ENCODE data around the gene HSD11B1L.
A peak's percentile ranks its signal among the peaks of the same experiment; 100 is the strongest.

Gene HSD11B1L, protein sequence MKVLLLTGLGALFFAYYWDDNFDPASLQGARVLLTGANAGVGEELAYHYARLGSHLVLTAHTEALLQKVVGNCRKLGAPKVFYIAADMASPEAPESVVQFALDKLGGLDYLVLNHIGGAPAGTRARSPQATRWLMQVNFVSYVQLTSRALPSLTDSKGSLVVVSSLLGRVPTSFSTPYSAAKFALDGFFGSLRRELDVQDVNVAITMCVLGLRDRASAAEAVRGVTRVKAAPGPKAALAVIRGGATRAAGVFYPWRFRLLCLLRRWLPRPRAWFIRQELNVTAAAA

DNA sequence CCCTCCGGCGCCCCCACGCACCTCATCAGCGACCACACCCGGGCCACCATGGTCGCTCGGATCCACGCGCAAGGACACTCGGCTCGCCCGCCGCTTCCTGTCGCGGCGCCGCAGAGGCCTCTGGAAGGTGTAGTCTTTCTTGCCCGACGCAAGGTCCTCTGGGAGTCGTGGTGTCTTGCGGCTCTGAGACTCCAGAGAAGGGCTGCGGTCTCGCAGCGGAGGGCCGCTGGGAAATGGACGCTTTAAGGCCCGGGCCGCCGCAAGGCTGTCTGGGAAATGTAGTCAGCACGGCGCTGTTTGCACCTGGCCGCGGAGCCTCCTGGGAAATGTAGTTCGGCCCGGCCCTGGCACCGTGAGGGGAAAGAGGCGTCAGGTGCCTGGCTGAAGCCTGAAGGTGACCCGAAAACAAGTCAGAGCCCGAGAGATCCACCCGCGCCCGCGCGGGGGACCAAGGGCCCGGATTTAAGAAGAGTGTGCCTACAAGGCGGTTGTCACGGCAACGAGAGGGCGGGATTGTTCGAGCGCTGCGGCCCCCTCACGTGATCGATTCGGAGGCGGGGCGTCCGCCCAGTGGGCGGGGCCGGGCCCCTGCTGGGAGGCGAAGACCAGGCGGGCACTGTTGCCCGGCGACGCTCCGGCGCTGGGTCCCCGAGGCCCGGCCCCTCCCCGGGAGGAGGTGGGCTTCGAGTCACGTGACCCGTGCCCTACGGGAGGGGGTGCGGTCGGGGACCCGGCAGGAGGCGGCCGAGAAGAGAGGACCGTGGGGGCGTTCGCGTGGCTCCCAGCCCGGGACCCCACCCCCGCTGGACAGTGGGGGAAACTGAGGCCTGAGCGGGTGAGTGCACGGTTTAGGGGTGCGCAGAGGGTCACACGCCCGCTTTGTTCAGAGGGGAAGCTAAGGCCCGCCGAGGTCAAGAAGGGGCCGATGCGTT, at the start of gene HSD11B1L, which contains the start of gene MICOS13:
Gene HSD11B1L (plus strand): TSS at position 591 of the 932 bp plus-strand sequence. CDS start 3,806 bp downstream, outside the sequence.
Gene MICOS13 (minus strand): TSS at position 80 of the 932 bp plus-strand sequence. CDS start 30 bp downstream, at position 50.
- H3K9ac ChIP-seq (ENCODE audit: low read depth, low read length): peak within 1 kb of the TSS; percentile 91
- H3K4me1 ChIP-seq (ENCODE audit: insufficient read depth, low read length): no peaks in the 10 kb centered on the region
- no peaks in the 10 kb centered on the region for H3K9me3 ChIP-seq (ENCODE audit: control insufficient read depth, insufficient read depth, low read length)
- no peaks in the 10 kb centered on the region for H3K36me3 ChIP-seq (ENCODE audit: insufficient read depth, low read length)

DNA sequence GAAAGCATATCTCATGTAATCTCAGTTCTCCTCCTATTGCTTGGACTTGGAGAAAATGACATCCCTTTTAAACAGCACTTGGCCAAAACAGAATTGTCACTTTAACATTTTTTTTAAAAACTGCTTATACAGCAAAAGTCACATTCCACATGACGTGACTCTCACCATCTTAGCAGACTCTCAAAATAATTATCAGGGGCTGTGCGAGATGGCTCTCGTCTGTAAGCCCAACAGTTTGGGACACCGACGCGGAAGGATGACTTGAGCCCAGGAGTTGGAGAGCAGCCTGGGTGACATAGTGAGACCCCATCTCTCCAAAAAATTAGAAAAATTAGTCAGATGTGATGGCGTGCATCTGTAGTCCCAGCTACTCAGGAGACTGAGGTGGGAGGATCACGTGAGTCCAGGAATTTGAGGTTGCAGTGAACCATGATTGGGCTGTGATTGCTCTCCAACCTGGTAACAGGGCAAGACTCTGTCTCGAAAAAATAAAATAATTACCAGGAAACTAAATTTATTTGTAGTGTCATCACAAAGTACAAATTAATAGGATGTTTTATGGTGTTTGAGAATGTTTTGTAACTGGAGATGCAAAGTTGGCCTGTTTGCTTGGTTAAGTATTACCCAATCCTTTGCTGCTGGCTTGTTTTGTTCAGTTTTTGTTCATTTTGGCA, 49.1 kb upstream of the HSD11B1L start:
- peaks cover 11% of the 10 kb centered on the region for H3K36me3 ChIP-seq (ENCODE audit: insufficient read depth, low read length)
- H3K9ac ChIP-seq (ENCODE audit: low read depth, low read length): no peak overlapping the region
- no peaks in the 10 kb centered on the region for H3K9me3 ChIP-seq (ENCODE audit: control insufficient read depth, insufficient read depth, low read length)
- peaks cover 8% of the 10 kb centered on the region for H3K4me1 ChIP-seq (ENCODE audit: insufficient read depth, low read length)

DNA sequence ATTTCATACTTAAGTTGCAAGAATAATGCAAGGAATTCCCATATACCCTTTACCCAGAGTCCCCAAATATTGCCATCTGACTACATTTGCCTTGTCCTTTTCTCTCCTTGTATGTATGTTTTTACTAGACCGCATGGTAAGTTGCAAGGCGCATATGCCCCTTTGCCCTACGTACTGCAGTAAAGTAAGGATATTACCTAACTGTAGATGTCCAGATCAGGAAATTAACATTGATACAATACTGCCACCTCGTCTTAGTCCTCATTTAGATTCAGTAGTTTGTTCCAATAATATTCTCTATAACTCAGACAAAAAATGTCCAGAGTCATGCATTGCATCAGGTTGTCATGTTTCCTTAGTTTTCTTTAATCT, 48.6 kb upstream of the HSD11B1L start:
- Histone ChIP-seq H3K9me3 (ENCODE audit: control insufficient read depth, insufficient read depth, low read length) (no peaks in the 10 kb centered on the region), H3K36me3 (ENCODE audit: insufficient read depth, low read length) (peaks cover 7% of the 10 kb centered on the region), H3K9ac (ENCODE audit: low read depth, low read length) (no peak overlapping the region), H3K4me1 (ENCODE audit: insufficient read depth, low read length) (peaks cover 5% of the 10 kb centered on the region)

DNA sequence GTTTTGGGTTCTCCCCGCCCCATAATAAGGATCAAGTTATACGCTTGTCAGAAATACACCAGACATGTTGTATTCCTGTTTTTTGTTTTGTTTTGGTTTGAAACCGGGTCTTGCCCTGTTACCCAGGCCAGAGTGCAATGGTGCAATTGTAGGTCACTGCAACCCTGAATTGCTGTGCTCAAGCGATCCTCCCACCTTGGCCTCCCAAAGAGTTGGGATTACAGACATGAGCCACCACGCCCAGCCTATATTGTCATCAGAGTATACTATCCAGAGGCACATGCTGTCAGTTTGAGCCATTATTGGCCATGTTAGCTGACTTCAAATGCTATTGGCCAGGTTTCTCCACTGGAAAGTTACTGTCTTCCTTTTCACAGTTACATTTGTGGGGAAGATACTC, 48.2 kb upstream of the HSD11B1L start:
- Histone ChIP-seq H3K9me3 (ENCODE audit: control insufficient read depth, insufficient read depth, low read length) (no peaks in the 10 kb centered on the region), H3K36me3 (ENCODE audit: insufficient read depth, low read length) (peaks cover 2% of the 10 kb centered on the region), H3K4me1 (ENCODE audit: insufficient read depth, low read length) (peaks cover under 1% of the 10 kb centered on the region; the same call in 1 of the 2 replicates)

DNA sequence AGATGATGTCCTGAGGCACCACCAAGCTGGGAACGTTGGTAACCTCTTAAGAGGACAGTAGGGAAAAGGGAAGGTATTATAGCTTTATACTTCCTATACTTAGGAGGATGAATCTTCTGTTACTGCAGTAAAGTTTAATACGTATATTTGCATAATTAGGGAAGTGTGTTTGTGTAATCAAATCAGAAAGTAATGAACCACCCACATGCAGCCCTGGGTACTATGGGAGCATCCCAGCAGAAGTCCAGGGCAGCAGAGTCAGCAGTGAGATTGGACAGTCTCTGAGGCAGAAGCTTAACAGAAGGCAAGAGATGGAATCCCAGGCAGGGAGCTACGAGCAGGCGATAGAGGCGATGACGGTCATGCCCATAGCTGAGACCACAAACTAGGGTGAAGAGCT, 45.4 kb upstream of the HSD11B1L start:
- Histone ChIP-seq H3K36me3 (ENCODE audit: insufficient read depth, low read length) (no peaks in the 10 kb centered on the region; the same call in 1 of the 2 replicates), H3K4me1 (ENCODE audit: insufficient read depth, low read length) (no peaks in the 10 kb centered on the region), H3K9ac (ENCODE audit: low read depth, low read length) (no peak overlapping the region), H3K9me3 (ENCODE audit: control insufficient read depth, insufficient read depth, low read length) (no peaks in the 10 kb centered on the region)

More for the DNA sequence above, 48.2 kb upstream of the HSD11B1L start:
- no peak overlapping the region for H3K9ac ChIP-seq (ENCODE audit: low read depth, low read length)

DNA sequence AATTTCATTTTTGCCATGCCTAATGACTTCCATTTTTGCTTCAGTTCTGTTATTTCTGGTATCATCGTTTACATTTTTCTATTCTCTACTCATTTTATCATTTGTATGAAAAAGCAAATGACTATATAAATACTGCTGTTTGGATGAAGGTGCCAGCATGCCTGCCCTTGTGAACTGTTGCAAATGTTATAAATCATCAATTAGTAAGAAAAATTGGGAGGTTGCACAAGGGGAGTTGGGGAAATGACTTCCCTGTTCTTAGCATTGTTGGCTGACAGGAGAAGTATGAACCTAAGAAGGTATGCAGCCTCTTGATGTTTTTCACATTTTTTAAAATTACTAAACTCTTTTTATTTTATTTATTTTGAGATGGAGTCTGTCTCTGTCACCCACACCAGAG, 42.9 kb upstream of the HSD11B1L start:
- H3K9ac ChIP-seq (ENCODE audit: low read depth, low read length): no peak overlapping the region
- H3K9me3 ChIP-seq (ENCODE audit: control insufficient read depth, insufficient read depth, low read length): no peaks in the 10 kb centered on the region
- H3K4me1 ChIP-seq (ENCODE audit: insufficient read depth, low read length): no peaks in the 10 kb centered on the region
- peaks cover 9% of the 10 kb centered on the region for H3K36me3 ChIP-seq (ENCODE audit: insufficient read depth, low read length)

DNA sequence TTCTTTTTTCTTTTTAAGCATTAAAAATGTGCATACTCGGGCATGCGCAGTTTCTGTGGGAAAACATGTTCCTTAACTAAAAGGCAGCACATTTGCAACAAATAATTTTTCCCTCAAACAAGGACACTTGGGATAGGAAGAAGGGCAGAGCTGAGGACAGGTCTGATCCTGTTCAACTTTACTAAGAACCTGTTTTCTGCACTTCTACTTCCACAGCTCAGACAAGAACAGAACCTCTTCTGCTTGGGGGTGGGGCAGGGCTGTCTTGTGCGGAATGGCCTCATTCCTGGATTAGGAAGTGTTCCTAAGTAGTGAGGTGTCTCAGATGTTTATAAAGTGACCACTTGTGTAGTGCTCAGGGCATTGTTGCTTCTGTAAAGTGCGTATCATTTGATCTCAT, 39.7 kb upstream of the HSD11B1L start:
- no peaks in the 10 kb centered on the region for H3K4me1 ChIP-seq (ENCODE audit: insufficient read depth, low read length)
- H3K36me3 ChIP-seq (ENCODE audit: insufficient read depth, low read length): peaks cover 19% of the 10 kb centered on the region
- H3K9ac ChIP-seq (ENCODE audit: low read depth, low read length): no peak overlapping the region
- no peaks in the 10 kb centered on the region for H3K9me3 ChIP-seq (ENCODE audit: control insufficient read depth, insufficient read depth, low read length)

DNA sequence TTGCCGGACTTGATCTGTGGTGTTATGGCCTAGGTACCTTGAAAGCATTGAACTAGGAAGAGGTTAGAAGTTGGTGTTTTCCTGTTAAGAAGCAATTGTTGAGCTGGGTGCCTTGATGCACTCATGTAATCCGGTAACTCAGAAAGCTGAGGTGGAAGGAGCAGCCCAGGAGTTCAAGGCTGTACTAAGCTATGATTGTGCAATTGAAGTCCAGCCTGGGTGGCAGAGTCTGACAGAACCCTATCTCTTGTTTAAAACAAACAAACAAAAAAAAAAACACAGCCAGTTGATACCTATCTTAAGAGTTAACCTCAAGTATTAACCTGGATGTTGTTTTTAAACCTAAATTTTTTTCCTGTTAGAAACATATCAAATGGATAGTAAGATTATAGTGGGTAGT, 38.6 kb upstream of the HSD11B1L start:
- H3K36me3 ChIP-seq (ENCODE audit: insufficient read depth, low read length): peaks cover 26% of the 10 kb centered on the region
- H3K9ac ChIP-seq (ENCODE audit: low read depth, low read length): no peak overlapping the region
- no peaks in the 10 kb centered on the region for H3K4me1 ChIP-seq (ENCODE audit: insufficient read depth, low read length)
- no peaks in the 10 kb centered on the region for H3K9me3 ChIP-seq (ENCODE audit: control insufficient read depth, insufficient read depth, low read length)

DNA sequence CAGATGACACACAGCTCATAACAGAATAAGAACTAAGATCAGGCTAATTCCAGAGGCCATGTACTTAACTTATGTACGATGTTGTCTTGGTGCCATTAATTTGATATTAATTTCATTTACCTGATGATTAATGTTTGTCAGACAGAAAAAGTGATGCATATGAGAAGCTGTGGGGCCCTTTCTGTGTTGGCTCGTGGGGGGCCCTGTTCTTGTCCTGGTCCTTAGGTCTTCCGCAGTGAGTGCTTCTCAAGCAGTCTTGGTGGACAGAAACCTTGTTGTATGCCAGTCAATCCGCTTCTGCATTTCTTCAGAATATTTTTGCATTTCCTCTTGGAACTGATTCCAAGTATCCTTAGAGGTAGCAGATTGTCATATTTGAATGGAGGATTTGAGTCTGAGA, 37.8 kb upstream of the HSD11B1L start:
- H3K9me3 ChIP-seq (ENCODE audit: control insufficient read depth, insufficient read depth, low read length): no peaks in the 10 kb centered on the region
- peaks cover 31% of the 10 kb centered on the region for H3K36me3 ChIP-seq (ENCODE audit: insufficient read depth, low read length)
- no peak overlapping the region for H3K9ac ChIP-seq (ENCODE audit: low read depth, low read length)
- no peaks in the 10 kb centered on the region for H3K4me1 ChIP-seq (ENCODE audit: insufficient read depth, low read length)

DNA sequence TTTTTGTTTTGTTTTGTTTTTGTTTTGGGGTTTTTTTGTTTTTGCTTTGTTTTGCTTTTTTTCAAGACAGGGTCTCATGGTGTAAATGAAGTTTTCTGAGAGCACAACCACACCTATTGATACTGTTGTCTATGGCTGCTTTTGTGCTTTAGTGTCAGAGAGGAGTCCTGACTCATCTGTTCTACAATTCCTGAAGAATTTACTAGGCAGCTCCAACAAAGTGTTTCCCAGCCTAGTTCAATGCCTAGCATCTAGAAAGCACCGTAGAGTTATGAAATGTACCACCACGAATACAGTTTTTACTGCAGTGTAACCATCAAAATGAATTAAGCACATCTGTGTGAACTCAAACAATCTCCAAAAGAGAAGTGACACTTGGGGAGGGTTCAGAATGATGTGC, 36.8 kb upstream of the HSD11B1L start:
- H3K9ac ChIP-seq (ENCODE audit: low read depth, low read length): no peak overlapping the region
- peaks cover 36% of the 10 kb centered on the region for H3K36me3 ChIP-seq (ENCODE audit: insufficient read depth, low read length)
- no peaks in the 10 kb centered on the region for H3K4me1 ChIP-seq (ENCODE audit: insufficient read depth, low read length)
- H3K9me3 ChIP-seq (ENCODE audit: control insufficient read depth, insufficient read depth, low read length): no peaks in the 10 kb centered on the region

DNA sequence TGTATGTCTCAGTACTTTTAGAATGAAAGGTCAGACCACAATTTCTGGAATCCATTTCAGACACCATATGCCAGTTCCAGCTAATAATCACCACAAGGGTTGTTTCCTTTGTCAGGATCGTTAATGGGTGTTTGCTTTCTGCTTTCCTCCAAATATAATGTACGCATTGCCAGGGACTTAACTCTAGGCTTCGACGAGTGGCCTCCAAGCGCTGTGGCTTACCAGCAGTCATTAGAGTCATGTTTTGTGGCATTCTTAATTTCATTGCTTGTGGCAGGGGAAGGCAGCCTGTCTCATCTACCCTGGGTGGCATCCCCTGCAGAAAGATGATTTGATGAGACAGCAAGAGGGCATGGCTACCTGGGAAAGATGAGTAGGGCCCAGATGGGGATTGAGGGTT, 35.4 kb upstream of the HSD11B1L start:
- H3K9me3 ChIP-seq (ENCODE audit: control insufficient read depth, insufficient read depth, low read length): no peaks in the 10 kb centered on the region
- no peaks in the 10 kb centered on the region for H3K4me1 ChIP-seq (ENCODE audit: insufficient read depth, low read length)
- H3K36me3 ChIP-seq (ENCODE audit: insufficient read depth, low read length): peaks cover 43% of the 10 kb centered on the region
- H3K9ac ChIP-seq (ENCODE audit: low read depth, low read length): no peak overlapping the region

DNA sequence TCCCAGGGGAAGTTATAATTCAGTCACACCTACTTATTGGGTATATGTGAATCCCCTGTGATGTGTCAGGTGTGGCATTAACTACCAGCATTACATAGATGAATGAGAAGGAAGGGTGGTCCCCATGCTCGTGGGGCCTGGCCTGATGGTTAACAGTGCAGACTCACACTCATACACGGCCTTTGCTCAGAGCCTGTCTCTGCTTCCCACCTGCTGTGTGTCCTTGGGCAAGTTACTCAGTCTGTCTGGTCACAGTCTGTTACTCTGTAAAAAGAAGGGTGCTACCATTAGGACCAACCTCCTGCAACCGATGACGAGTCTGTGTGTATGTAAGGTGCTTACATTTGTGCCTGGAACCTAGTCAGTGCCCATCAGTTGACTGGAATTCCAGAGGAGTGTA, 34.1 kb upstream of the HSD11B1L start:
- H3K9me3 ChIP-seq (ENCODE audit: control insufficient read depth, insufficient read depth, low read length): no peaks in the 10 kb centered on the region
- no peak overlapping the region for H3K9ac ChIP-seq (ENCODE audit: low read depth, low read length)
- H3K36me3 ChIP-seq (ENCODE audit: insufficient read depth, low read length): peaks cover 46% of the 10 kb centered on the region
- H3K4me1 ChIP-seq (ENCODE audit: insufficient read depth, low read length): no peaks in the 10 kb centered on the region

DNA sequence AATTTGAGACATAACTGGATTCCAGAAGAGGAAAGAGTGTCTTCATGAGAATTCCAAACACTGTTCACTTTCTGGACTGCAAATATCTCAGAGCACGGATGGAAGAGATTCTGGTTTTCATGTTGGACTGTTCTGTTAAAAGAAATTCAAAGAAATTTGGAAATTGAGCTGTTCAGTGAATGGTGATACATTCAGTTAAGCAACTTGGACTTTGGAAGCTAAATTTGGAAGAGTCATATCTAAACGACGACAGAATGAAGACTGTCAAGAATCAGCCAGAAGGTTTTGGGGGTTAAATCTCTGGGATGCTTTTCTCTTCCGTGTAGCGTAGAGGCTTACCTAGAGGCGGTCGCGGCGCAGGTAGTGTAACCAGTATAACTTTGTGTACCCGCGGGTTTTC, 32.4 kb upstream of the HSD11B1L start:
- Histone ChIP-seq H3K36me3 (ENCODE audit: insufficient read depth, low read length) (peaks cover 57% of the 10 kb centered on the region), H3K4me1 (ENCODE audit: insufficient read depth, low read length) (no peaks in the 10 kb centered on the region), H3K9me3 (ENCODE audit: control insufficient read depth, insufficient read depth, low read length) (no peaks in the 10 kb centered on the region), H3K9ac (ENCODE audit: low read depth, low read length) (no peak overlapping the region)

DNA sequence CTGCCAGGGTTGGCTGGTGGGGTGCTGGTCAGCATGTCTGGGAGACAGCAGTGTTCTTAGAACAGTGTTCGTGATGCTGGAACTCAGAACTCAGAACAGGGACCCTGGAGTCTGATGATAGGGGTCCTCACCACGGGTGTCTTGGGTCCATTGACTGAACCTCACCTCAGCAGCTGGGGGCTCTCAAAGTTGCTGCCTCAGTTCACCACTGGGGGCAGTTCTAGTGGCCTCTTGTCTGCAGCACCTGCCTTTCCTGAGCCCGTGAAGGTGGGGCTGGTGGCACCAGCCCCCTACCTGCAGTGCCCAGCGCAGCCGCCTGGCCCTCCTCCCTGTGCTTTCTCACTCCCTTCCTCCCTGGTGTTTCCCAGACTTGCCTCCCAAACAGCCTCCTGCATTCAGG, 29.5 kb upstream of the HSD11B1L start:
- Histone ChIP-seq H3K4me1 (ENCODE audit: insufficient read depth, low read length) (no peaks in the 10 kb centered on the region), H3K9ac (ENCODE audit: low read depth, low read length) (no peak overlapping the region), H3K36me3 (ENCODE audit: insufficient read depth, low read length) (peaks cover 58% of the 10 kb centered on the region), H3K9me3 (ENCODE audit: control insufficient read depth, insufficient read depth, low read length) (no peaks in the 10 kb centered on the region)

All from ES-I3 (cell line).